Ascending aorta (tissue), 2 donors: Measurements from ENCODE around the gene MAP1LC3B2. TPM values are rescaled to one million over a fixed set of nuclear protein-coding genes. Genes with fewer than 3 reads are reported as not detected.
"Not testable (repeated sequence)": the region's sequence is repeated elsewhere in the genome, so short reads cannot be mapped to it uniquely, and the experiment has no call there.

Source experiments
- DNase-seq, 2 donors: peaks; one replicate each; pipeline ENCODE4 v3.0.0-alpha.2; 2019; ENCODE audit warnings: low spot score in 2 of 2
- H3K27ac ChIP-seq, 2 donors: fragments of 200-600 bp; sonication (generic); one replicate each; pipeline ENCODE4 v1.5.1; 2016 to 2017; ENCODE audit warnings: mild to moderate bottlenecking in 1 of 2
- H3K27me3 ChIP-seq: fragments of 200-600 bp; sonication (generic); one replicate; pipeline ENCODE4 v1.5.1; 2017
- H3K36me3 ChIP-seq, 2 donors: fragments of 200-600 bp; sonication (generic); one replicate each; pipeline ENCODE4 v1.5.1; 2016
- H3K4me1 ChIP-seq, 2 donors: fragments of 200-600 bp; sonication (generic); one replicate each; pipeline ENCODE4 v1.5.1; 2016 to 2017; ENCODE audit warnings: mild to moderate bottlenecking in 1 of 2
- H3K4me3 ChIP-seq, 2 donors: fragments of 200-600 bp; sonication (generic); one replicate each; pipeline ENCODE4 v1.5.1; 2016 to 2017; ENCODE audit warnings: mild to moderate bottlenecking in 1 of 2
- H3K9me3 ChIP-seq, 2 donors: fragments of 200-600 bp; sonication (generic); one replicate each; pipeline ENCODE4 v1.5.1; 2016
- intact Hi-C: fragments of 100-400 bp; cut with DNase I; formaldehyde crosslinking; loops from one replicate; pipeline ENCODE4 v1.15.1; 2023
- total RNA-seq: library from RNA; depleted of rRNA; stranded (reverse); fragments of >200 nt; gene quantifications from one replicate; pipeline ENCODE4 v1.1.0, GENCODE V29; 2016
- TF ChIP-seq, protein P1 (sequence below), 3 experiments: fragments of 200-600 bp in 2 of 3; fragments of 450-650 bp in 1 of 3; sonication (generic) in 2 of 3; IDR thresholded peaks; one replicate each; pipeline ENCODE4 v1.5.1; 2016 to 2019; ENCODE audit warnings: antibody characterized with exemption in 3 of 3, mild to moderate bottlenecking in 1 of 3, moderate library complexity in 1 of 3

Gene MAP1LC3B2
- total RNA-seq, 1 donor from 2014 or later: not detected

DNA sequence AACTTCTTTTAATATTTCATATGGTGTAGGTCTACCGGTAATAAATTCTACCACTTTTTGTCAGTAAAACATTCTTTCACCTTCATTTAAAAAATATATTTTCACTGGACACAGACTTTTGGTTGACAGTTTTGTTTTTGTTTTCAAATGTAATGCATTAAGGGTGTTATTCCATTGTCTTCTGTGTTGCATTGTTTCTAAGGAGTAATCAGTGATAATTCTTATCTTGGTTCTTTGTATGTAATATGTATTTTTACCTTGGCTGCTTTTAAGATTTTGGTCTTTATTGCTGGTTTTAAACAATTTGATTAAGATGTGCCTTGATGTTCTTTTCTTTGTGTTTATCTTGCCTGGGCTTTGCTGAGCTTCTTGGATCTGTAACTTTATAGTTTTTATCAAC, 4.1 kb downstream of the MAP1LC3B2 start:
- Histone ChIP-seq H3K27me3 (no peaks in the 10 kb centered on the region), H3K4me3 (no peak overlapping the region), H3K36me3 (no peaks in the 10 kb centered on the region), H3K9me3 (no peaks in the 10 kb centered on the region), H3K4me1 (peaks cover 0 to 2% of the 10 kb centered on the region in 2 donors), H3K27ac (no peak overlapping the region)
- TF ChIP-seq, protein P1, sequence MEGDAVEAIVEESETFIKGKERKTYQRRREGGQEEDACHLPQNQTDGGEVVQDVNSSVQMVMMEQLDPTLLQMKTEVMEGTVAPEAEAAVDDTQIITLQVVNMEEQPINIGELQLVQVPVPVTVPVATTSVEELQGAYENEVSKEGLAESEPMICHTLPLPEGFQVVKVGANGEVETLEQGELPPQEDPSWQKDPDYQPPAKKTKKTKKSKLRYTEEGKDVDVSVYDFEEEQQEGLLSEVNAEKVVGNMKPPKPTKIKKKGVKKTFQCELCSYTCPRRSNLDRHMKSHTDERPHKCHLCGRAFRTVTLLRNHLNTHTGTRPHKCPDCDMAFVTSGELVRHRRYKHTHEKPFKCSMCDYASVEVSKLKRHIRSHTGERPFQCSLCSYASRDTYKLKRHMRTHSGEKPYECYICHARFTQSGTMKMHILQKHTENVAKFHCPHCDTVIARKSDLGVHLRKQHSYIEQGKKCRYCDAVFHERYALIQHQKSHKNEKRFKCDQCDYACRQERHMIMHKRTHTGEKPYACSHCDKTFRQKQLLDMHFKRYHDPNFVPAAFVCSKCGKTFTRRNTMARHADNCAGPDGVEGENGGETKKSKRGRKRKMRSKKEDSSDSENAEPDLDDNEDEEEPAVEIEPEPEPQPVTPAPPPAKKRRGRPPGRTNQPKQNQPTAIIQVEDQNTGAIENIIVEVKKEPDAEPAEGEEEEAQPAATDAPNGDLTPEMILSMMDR (IDR thresholded peaks at IDR 0.05): no peak
- no peak for DNase-seq
- intact Hi-C loops: no loop called here

DNA sequence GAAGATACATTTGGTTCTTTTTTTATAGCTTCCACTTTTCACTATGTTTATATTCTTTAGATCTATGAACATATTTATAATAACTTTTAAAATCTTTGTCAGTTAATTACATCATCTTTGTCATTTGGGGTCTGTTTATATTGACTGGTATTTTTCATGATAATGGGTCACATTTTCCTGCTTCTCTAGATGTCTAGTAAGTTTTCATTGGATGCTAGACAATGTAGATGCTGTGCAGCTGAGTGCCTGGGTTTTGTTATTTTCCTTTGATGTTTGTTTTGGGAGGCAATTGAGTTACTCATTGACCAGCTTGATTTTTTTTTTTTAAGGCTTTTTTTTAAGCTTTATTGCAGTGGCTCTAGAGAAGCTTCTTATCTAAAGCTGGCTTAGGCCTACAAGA, 4.9 kb downstream of the MAP1LC3B2 start:
- Histone ChIP-seq H3K27me3 (no peaks in the 10 kb centered on the region), H3K27ac (no peak overlapping the region), H3K9me3 (no peaks in the 10 kb centered on the region), H3K4me1 (peaks cover 0 to 2% of the 10 kb centered on the region in 2 donors), H3K36me3 (no peaks in the 10 kb centered on the region), H3K4me3 (no peak overlapping the region)
- no peak for DNase-seq
- intact Hi-C loops: no loop called here
- TF ChIP-seq, protein P1 (IDR thresholded peaks at IDR 0.05): no peak

DNA sequence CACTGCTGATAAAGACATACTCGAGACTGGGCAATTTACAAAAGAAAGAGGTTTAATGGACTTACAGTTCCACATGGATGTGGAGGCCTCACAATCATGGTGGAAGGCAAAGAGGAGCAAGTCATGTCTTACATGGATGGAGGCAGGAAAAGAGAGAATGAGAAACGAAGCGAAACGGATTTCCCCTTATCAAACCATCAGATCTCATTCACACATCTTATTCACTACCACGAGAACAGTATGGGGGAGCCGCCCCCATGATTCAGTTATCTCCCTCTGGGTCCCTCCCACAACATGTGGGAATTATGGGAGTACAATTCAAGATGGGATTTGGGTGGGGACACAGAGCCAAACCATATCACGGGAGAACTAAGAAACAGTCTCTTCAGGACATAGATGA, 6.0 kb downstream of the MAP1LC3B2 start:
- H3K4me1 ChIP-seq: not testable (repeated sequence)

DNA sequence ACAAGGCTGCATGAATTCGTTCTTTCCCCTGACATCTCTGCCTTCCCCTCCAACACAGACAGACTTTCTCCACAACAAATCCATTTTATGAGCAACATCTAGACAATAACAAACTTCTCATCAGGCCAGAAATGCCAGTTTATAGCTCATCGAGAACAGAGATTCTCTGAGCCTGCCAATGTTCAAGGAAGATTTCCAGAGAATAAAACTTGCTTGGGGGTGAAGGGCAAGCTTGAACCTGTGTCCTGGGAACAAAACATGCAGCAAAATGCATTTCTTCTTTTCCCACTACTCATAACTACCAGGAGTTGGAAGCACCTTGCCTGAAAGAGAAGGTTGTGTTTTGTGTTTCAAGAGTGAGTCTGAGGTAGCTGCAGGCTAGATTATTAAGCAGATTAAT, 6.8 kb downstream of the MAP1LC3B2 start:
- Histone ChIP-seq H3K9me3 (no peaks in the 10 kb centered on the region), H3K27ac (no peak overlapping the region), H3K4me1 (no peaks in the 10 kb centered on the region), H3K27me3 (no peaks in the 10 kb centered on the region), H3K4me3 (no peak overlapping the region), H3K36me3 (no peaks in the 10 kb centered on the region)
- intact Hi-C loops: no loop called here
- no peak for DNase-seq
- TF ChIP-seq, protein P1 (IDR thresholded peaks at IDR 0.05): no peak

More for the DNA sequence above, 6.0 kb downstream of the MAP1LC3B2 start:
- H3K27ac ChIP-seq, DNase-seq, H3K27me3 ChIP-seq, H3K36me3 ChIP-seq, H3K4me3 ChIP-seq, H3K9me3 ChIP-seq, intact Hi-C loops: not testable (repeated sequence)

DNA sequence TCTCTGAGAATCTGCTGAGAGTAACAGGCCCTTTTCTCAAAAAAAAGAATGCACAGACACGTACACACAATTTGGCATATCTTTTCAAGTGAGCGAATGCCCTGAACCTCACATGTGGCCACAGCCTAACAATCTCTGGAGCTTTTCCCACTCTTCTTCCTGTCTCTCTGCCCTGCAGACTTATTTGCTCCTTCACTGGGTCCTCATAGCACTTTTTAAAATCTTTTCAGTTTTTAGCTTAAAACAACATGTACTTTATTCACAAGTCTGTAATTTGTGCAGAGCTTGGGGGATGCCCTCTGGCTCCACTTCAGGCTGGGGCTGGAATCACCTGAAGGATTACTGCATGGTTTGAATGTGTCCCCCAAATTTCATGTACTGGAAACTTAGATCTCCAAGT, 9.0 kb downstream of the MAP1LC3B2 start:
- TF ChIP-seq, protein P1 (IDR thresholded peaks at IDR 0.05): no peak
- no peak overlapping the region for H3K27ac ChIP-seq
- no peaks in the 10 kb centered on the region for H3K36me3 ChIP-seq
- no peaks in the 10 kb centered on the region for H3K9me3 ChIP-seq
- intact Hi-C loops: no loop called here
- H3K27me3 ChIP-seq: no peaks in the 10 kb centered on the region
- no peak for DNase-seq
- no peak overlapping the region for H3K4me3 ChIP-seq
- no peaks in the 10 kb centered on the region for H3K4me1 ChIP-seq

DNA sequence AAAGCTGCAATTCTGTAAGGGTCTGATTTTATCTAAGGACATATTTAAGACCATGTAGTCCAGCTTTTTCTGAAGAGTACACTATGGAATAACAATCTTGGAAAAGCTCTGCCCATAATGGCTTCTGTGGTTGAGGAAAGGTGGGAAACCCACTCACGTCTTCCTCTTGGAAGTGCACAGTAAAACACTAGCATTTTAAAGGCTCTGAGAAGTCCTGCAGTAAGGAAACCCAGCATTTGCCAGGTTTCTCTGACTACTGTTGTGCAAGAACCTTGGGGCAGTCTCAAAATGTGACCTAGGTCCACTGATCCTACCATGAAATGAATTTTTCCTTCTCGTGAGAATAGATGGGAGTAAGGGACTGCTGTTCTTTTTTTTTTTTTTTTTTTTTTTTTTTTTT, 11.9 kb downstream of the MAP1LC3B2 start:
- Histone ChIP-seq H3K36me3 (no peaks in the 10 kb centered on the region), H3K27ac (no peak overlapping the region), H3K4me3 (no peak overlapping the region), H3K4me1 (no peaks in the 10 kb centered on the region), H3K27me3 (no peaks in the 10 kb centered on the region), H3K9me3 (no peaks in the 10 kb centered on the region)
- TF ChIP-seq, protein P1 (IDR thresholded peaks at IDR 0.05): no peak
- intact Hi-C loops: no loop called here
- no peak for DNase-seq
